SIG-M5 treated with dmso at 0.1 percent for 504 hours (cell line): ENCODE measurements around the gene ATP5F1A.
"Not testable (repeated sequence)": the region's sequence is repeated elsewhere in the genome, so short reads cannot be mapped to it uniquely, and the experiment has no call there.

Experiments used
- DNase-seq: peaks from one replicate; lab custom pipeline; 2025; ENCODE audit not compliant: unreplicated experiment; lab: John Stamatoyannopoulos, UW

The ATP5F1A gene

GRCh38 chr18:46048641-46049040 lies 49.5 kb downstream of the ATP5F1A start:
- DNase-seq: no peak

- DNase-seq: not testable (repeated sequence)
Measured at GRCh38 chr18:46047369-46047768, 50.7 kb downstream of the ATP5F1A start.

- DNase-seq: no peak
Measured at GRCh38 chr18:46046688-46047087, 51.4 kb downstream of the ATP5F1A start.

GRCh38 chr18:46046126-46046525 lies 52.0 kb downstream of the ATP5F1A start:
- DNase-seq: no peak

- DNase-seq: no peak
Measured at GRCh38 chr18:46042571-46043123, 55.4 kb downstream of the ATP5F1A start.

- no peak for DNase-seq
Measured at GRCh38 chr18:46040747-46041104, 57.4 kb downstream of the ATP5F1A start.

- DNase-seq: no peak
Measured at GRCh38 chr18:46040033-46040746, 57.9 kb downstream of the ATP5F1A start.

- no peak for DNase-seq
Measured at GRCh38 chr18:46037512-46038305, 60.4 kb downstream of the ATP5F1A start.

GRCh38 chr18:46035696-46036680 lies 62.1 kb downstream of the ATP5F1A start:
- DNase-seq: no peak

GRCh38 chr18:46034230-46034629 lies 63.9 kb downstream of the ATP5F1A start:
- DNase-seq: no peak

GRCh38 chr18:46031741-46032140 lies 66.4 kb downstream of the ATP5F1A start:
- DNase-seq: no peak
